Spleen (tissue), 7 donors: Measurements from ENCODE around the gene SLC6A20.

Experiments used
- POLR2A ChIP-seq, 3 donors: fragments of 450-650 bp; IDR thresholded peaks; one replicate each; pipeline ENCODE4 v1.5.1; 2017; ENCODE audit warnings: antibody characterized with exemption in 3 of 3, mild to moderate bottlenecking in 1 of 3
- TF ChIP-seq, protein P1 (sequence below), 11 experiments: fragments of 200-600 bp in 7 of 11; fragments of 450-650 bp in 4 of 11; sonication (generic) in 4 of 11; IDR thresholded peaks in 8 of 11; conservative IDR thresholded peaks in 3 of 11; 1 replicate in 7 of 11; 2 replicates in 4 of 11; pipeline versions ENCODE4 v1.4.0 to v1.8.0; 2016 to 2021; ENCODE audit warnings: antibody characterized with exemption in 11 of 11, inconsistent platforms in 4 of 11, mild to moderate bottlenecking in 1 of 11
- donor health status: DM: no; HTN: no; CAD: no; lungs with moderate emphysema.
- donor health status: DM: no; HTN: no; CAD: no.
- donor health status: DM: no; HTN: no; CAD: no.

DNA sequence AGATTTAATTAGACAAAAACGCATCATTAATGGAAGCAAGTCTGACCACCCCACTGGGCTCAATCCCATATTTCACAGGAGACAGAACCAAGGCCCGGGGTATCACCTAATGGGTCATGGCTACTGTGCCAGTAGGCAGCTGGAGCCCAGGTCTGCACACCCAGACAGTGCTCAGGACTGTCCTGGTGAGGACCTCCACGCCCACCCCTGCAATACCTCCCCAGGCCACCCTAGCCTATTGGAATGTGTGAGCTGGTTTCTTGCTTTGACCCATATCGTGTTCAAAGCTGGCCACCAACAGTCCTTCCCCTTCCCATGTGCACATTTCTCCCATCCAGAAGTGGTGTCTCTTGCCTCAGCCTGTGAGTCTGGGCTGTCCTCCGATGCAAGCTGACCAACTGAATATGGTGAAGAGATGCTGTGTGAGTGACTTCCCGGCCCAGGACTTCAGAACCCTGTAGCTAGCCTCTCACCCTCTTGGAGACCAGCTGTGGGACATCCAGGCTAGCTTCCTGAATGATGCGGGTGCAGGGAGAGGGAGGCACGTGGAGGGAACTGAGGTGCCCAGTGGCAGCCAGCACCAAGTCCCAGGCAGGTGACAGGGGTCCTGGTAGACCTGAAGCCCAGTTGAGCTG, 19.1 kb downstream of the SLC6A20 start:
- TF ChIP-seq, protein P1, sequence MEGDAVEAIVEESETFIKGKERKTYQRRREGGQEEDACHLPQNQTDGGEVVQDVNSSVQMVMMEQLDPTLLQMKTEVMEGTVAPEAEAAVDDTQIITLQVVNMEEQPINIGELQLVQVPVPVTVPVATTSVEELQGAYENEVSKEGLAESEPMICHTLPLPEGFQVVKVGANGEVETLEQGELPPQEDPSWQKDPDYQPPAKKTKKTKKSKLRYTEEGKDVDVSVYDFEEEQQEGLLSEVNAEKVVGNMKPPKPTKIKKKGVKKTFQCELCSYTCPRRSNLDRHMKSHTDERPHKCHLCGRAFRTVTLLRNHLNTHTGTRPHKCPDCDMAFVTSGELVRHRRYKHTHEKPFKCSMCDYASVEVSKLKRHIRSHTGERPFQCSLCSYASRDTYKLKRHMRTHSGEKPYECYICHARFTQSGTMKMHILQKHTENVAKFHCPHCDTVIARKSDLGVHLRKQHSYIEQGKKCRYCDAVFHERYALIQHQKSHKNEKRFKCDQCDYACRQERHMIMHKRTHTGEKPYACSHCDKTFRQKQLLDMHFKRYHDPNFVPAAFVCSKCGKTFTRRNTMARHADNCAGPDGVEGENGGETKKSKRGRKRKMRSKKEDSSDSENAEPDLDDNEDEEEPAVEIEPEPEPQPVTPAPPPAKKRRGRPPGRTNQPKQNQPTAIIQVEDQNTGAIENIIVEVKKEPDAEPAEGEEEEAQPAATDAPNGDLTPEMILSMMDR (IDR thresholded peaks at IDR 0.05 in 8 of 11, conservative IDR thresholded peaks at IDR 0.05 in 3 of 11), result no peak
- no peak for TF ChIP-seq POLR2A (IDR thresholded peaks at IDR 0.05)
